BLaER1 (cell line): ENCODE data around the gene GRB10.

Experiments
- H3K27ac ChIP-seq: shearing (Covaris generic); formaldehyde crosslinking; 2 replicates; pipeline ENCODE4 v1.8.1; 2022
- H3K27me3 ChIP-seq: shearing (Covaris generic); formaldehyde crosslinking; 2 replicates; pipeline ENCODE4 v1.8.1; 2022
- H3K36me3 ChIP-seq: shearing (Covaris generic); formaldehyde crosslinking; 2 replicates; pipeline ENCODE4 v1.8.1; 2022
- H3K4me1 ChIP-seq: shearing (Covaris generic); formaldehyde crosslinking; 2 replicates; pipeline ENCODE4 v1.8.1; 2022
- H3K4me2 ChIP-seq: shearing (Covaris generic); formaldehyde crosslinking; 2 replicates; pipeline ENCODE4 v1.8.1; 2022
- H3K4me3 ChIP-seq: shearing (Covaris generic); formaldehyde crosslinking; 2 replicates; pipeline ENCODE4 v1.8.1; 2022
- H3K9ac ChIP-seq: shearing (Covaris generic); formaldehyde crosslinking; 2 replicates; pipeline ENCODE4 v1.8.1; 2022
- H3K9me3 ChIP-seq: shearing (Covaris generic); formaldehyde crosslinking; 2 replicates; pipeline ENCODE4 v1.8.1; 2022
- H4K20me1 ChIP-seq: shearing (Covaris generic); formaldehyde crosslinking; 2 replicates; pipeline ENCODE4 v1.8.1; 2022
- Cebpa-rat ChIP-seq: shearing (Covaris generic); IDR thresholded peaks from 2 replicates; pipeline ENCODE4 v1.8.1; 2022

GRB10 gene

GRCh38 chr7:50649259-50649885 is 133.3 kb downstream of the GRB10 start:
- Histone ChIP-seq H3K27ac (no peak overlapping the region), H3K36me3 (peaks cover 50% of the 10 kb centered on the region), H4K20me1 (peaks cover 38% of the 10 kb centered on the region), H3K9ac (no peak overlapping the region), H3K9me3 (no peaks in the 10 kb centered on the region), H3K27me3 (no peaks in the 10 kb centered on the region), H3K4me1 (peaks cover 23% of the 10 kb centered on the region), H3K4me3 (no peak overlapping the region), H3K4me2 (no peak overlapping the region)
- TF ChIP-seq Cebpa-rat: no peak

GRCh38 chr7:50648570-50649169 is 134.0 kb downstream of the GRB10 start:
- no peaks in the 10 kb centered on the region for H3K9me3 ChIP-seq
- H3K27ac ChIP-seq: no peak overlapping the region
- H3K4me2 ChIP-seq: no peak overlapping the region
- H3K4me3 ChIP-seq: no peak overlapping the region
- H3K27me3 ChIP-seq: no peaks in the 10 kb centered on the region
- no peak overlapping the region for H3K9ac ChIP-seq
- H4K20me1 ChIP-seq: peaks cover 45% of the 10 kb centered on the region
- TF ChIP-seq Cebpa-rat: no peak
- H3K4me1 ChIP-seq: peaks cover 18% of the 10 kb centered on the region
- H3K36me3 ChIP-seq: peaks cover 57% of the 10 kb centered on the region

- Histone ChIP-seq H3K27me3 (no peaks in the 10 kb centered on the region), H3K27ac (no peak overlapping the region), H4K20me1 (peaks cover 51% of the 10 kb centered on the region), H3K9me3 (no peaks in the 10 kb centered on the region), H3K4me1 (peaks cover 12% of the 10 kb centered on the region), H3K4me3 (no peak overlapping the region), H3K36me3 (peaks cover 62% of the 10 kb centered on the region), H3K4me2 (no peak overlapping the region), H3K9ac (no peak overlapping the region)
- TF ChIP-seq Cebpa-rat: no peak
Observed at GRCh38 chr7:50648076-50648475, 134.6 kb downstream of the GRB10 start.

- H4K20me1 ChIP-seq: peaks cover 56% of the 10 kb centered on the region
Observed at GRCh38 chr7:50647286-50647980, 135.3 kb downstream of the GRB10 start.

GRCh38 chr7:50646069-50646468 is 136.6 kb downstream of the GRB10 start:
- H3K36me3 ChIP-seq: peaks cover 69% of the 10 kb centered on the region
- TF ChIP-seq Cebpa-rat: no peak

More at GRCh38 chr7:50647286-50647980, 135.3 kb downstream of the GRB10 start:
- H3K27me3 ChIP-seq: no peaks in the 10 kb centered on the region
- no peak overlapping the region for H3K4me2 ChIP-seq
- H3K36me3 ChIP-seq: peaks cover 58% of the 10 kb centered on the region
- peaks cover 10% of the 10 kb centered on the region for H3K4me1 ChIP-seq
- TF ChIP-seq Cebpa-rat: no peak
- H3K9me3 ChIP-seq: no peaks in the 10 kb centered on the region
- H3K9ac ChIP-seq: no peak overlapping the region
- H3K27ac ChIP-seq: no peak overlapping the region
- no peak overlapping the region for H3K4me3 ChIP-seq

GRCh38 chr7:50645186-50645585 is 137.5 kb downstream of the GRB10 start:
- Histone ChIP-seq H3K9ac (no peak overlapping the region), H3K4me3 (no peak overlapping the region), H3K36me3 (peaks cover 72% of the 10 kb centered on the region), H4K20me1 (peaks cover 54% of the 10 kb centered on the region), H3K4me2 (no peak overlapping the region), H3K27me3 (no peaks in the 10 kb centered on the region), H3K9me3 (peaks cover 6% of the 10 kb centered on the region; the same call in 1 of the 2 replicates), H3K4me1 (no peaks in the 10 kb centered on the region), H3K27ac (no peak overlapping the region)
- TF ChIP-seq Cebpa-rat: no peak

More at GRCh38 chr7:50646069-50646468, 136.6 kb downstream of the GRB10 start:
- peaks cover 6% of the 10 kb centered on the region; the same call in 1 of the 2 replicates for H3K9me3 ChIP-seq
- H4K20me1 ChIP-seq: peaks cover 54% of the 10 kb centered on the region
- no peak overlapping the region for H3K27ac ChIP-seq
- no peaks in the 10 kb centered on the region for H3K27me3 ChIP-seq
- no peak overlapping the region for H3K4me2 ChIP-seq
- H3K4me1 ChIP-seq: no peaks in the 10 kb centered on the region
- H3K9ac ChIP-seq: no peak overlapping the region
- H3K4me3 ChIP-seq: no peak overlapping the region

- Histone ChIP-seq H4K20me1 (peaks cover 54% of the 10 kb centered on the region), H3K36me3 (peaks cover 72% of the 10 kb centered on the region), H3K27me3 (no peaks in the 10 kb centered on the region), H3K4me1 (no peaks in the 10 kb centered on the region), H3K27ac (no peak overlapping the region), H3K9ac (no peak overlapping the region), H3K9me3 (peaks cover 10% of the 10 kb centered on the region), H3K4me3 (no peak overlapping the region), H3K4me2 (no peak overlapping the region)
- TF ChIP-seq Cebpa-rat: no peak
Observed at GRCh38 chr7:50644586-50644985, 138.1 kb downstream of the GRB10 start.

GRCh38 chr7:50644114-50644513 is 138.6 kb downstream of the GRB10 start:
- peaks cover 54% of the 10 kb centered on the region for H4K20me1 ChIP-seq
- H3K4me1 ChIP-seq: no peaks in the 10 kb centered on the region
- no peak overlapping the region for H3K4me3 ChIP-seq
- peaks cover 72% of the 10 kb centered on the region for H3K36me3 ChIP-seq
- no peak overlapping the region for H3K27ac ChIP-seq
- no peaks in the 10 kb centered on the region for H3K27me3 ChIP-seq
- no peak overlapping the region for H3K4me2 ChIP-seq
- peaks cover 12% of the 10 kb centered on the region for H3K9me3 ChIP-seq
- H3K9ac ChIP-seq: no peak overlapping the region
- TF ChIP-seq Cebpa-rat: no peak

GRCh38 chr7:50641442-50642405 is 141.0 kb downstream of the GRB10 start:
- Histone ChIP-seq H4K20me1 (peaks cover 47% of the 10 kb centered on the region), H3K36me3 (peaks cover 57% of the 10 kb centered on the region)

More at GRCh38 chr7:50641442-50642405, 141.0 kb downstream of the GRB10 start:
- no peak overlapping the region for H3K9ac ChIP-seq
- no peak overlapping the region for H3K4me2 ChIP-seq
- H3K27me3 ChIP-seq: no peaks in the 10 kb centered on the region
- no peak overlapping the region for H3K27ac ChIP-seq
- H3K9me3 ChIP-seq: peaks cover 28% of the 10 kb centered on the region
- H3K4me3 ChIP-seq: no peak overlapping the region
- no peaks in the 10 kb centered on the region for H3K4me1 ChIP-seq
- no peak for TF ChIP-seq Cebpa-rat
